ENCODE data around the gene GAMT. TPM values are rescaled to one million over a fixed set of nuclear protein-coding genes. Genes with fewer than 3 reads are reported as not detected.

GAMT gene
- total and polyA plus RNA-seq, 2 of the 13 experiments (the other 11 are each of a cell fraction or from before 2014, with no cell fraction given) = 115 to 124 TPM

DNA sequence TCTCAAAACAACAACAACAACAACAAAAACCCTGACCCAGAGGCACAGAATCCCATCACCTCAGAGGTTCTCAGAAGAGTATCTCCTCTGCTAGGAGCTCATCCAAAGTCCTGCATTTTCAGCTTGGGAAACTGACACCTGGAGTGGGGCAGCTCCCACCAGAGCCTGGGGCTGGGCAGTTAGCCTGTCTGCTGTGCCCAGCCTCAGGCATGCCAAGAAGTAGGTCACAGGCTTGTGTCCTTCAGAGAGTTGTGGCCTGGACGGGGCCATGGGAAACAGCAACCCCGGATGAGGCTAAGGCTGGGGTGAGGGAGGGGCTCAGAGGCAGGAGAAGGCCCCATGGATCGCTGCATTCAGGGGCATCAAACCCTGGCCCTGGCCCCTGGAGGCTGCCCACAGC lies 15.5 kb downstream of the GAMT start:
- H2AFZ ChIP-seq (ENCODE audit: low read length) = no peak overlapping the region
- WGBS (ENCODE audit: low lambda C conversion rate) = 95% methylated on average over 3 of the region's 3 CpGs
- intact Hi-C loops (cut with micrococcal nuclease; ENCODE audit: unreplicated experiment) (no loop called here), in situ Hi-C loops (cut with HindIII; ENCODE audit: extremely low pct_ligation_motif_present, low pct_unique_long_range_greater_than_20kb) (no loop called here)
- no peak for FAIRE-seq
- peaks cover 30% of the 10 kb centered on the region for H3K4me1 ChIP-seq (ENCODE audit: insufficient read depth, low read length)
- H3K36me3 ChIP-seq (replicated peaks in 1 of 2; ENCODE audit: control insufficient read depth in 1 of 2, insufficient read depth in 2 of 2, low read length in 2 of 2) = peaks cover 7 to 24% of the 10 kb centered on the region in 2 experiments; a peak in 4 of 5 replicates
- ChIA-PET CTCF (ENCODE audit: low intra/inter-chr PET ratio, low total read pairs) (no interaction called here), POLR2A (no interaction called here)
- H3K27ac ChIP-seq (ENCODE audit: extremely low read length, insufficient read depth, low read length) = no peak overlapping the region
- no TSS peak for BruUV-seq (replicated peaks)
- H4K20me1 ChIP-seq (ENCODE audit: insufficient read depth, low read length) = no peaks in the 10 kb centered on the region
- TF ChIP-seq FOXA3 (CRISPR knock-in tag; IDR thresholded peaks at IDR 0.05) (no peak), ZNF460 (CRISPR knock-in tag; IDR thresholded peaks at IDR 0.05; ENCODE audit: borderline replicate concordance) (no peak), ZKSCAN1 (IDR thresholded peaks at IDR 0.05; ENCODE audit: low read length) (no peak), MTA3 (CRISPR knock-in tag; IDR thresholded peaks at IDR 0.05) (no peak), RFX5 (IDR thresholded peaks at IDR 0.05; ENCODE audit: low read depth, low read length) (no peak), MIER3 (CRISPR knock-in tag; IDR thresholded peaks at IDR 0.05; ENCODE audit: borderline replicate concordance) (no peak), ZNF44 (CRISPR knock-in tag; IDR thresholded peaks at IDR 0.05) (no peak), KLF12 (CRISPR knock-in tag; IDR thresholded peaks at IDR 0.05; ENCODE audit: borderline replicate concordance) (no peak), ZSCAN30 (CRISPR knock-in tag; IDR thresholded peaks at IDR 0.05) (no peak), TBX3 (IDR thresholded peaks at IDR 0.05; ENCODE audit: borderline replicate concordance) (no peak), SIX4 (CRISPR knock-in tag; IDR thresholded peaks at IDR 0.05) (no peak), ZNF572 (CRISPR knock-in tag; IDR thresholded peaks at IDR 0.05) (no peak)
- TF ChIP-seq, protein P1, sequence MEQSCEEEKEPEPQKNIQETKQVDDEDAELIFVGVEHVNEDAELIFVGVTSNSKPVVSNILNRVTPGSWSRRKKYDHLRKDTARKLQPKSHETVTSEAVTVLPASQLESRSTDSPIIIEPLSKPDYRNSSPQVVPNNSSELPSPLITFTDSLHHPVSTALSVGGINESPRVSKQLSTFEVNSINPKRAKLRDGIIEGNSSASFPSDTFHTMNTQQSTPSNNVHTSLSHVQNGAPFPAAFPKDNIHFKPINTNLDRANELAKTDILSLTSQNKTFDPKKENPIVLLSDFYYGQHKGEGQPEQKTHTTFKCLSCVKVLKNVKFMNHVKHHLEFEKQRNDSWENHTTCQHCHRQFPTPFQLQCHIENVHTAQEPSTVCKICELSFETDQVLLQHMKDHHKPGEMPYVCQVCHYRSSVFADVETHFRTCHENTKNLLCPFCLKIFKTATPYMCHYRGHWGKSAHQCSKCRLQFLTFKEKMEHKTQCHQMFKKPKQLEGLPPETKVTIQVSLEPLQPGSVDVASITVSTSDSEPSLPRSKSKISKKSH (CRISPR knock-in tag; IDR thresholded peaks at IDR 0.05; ENCODE audit: borderline replicate concordance) = no peak
- TF ChIP-seq, protein P2, sequence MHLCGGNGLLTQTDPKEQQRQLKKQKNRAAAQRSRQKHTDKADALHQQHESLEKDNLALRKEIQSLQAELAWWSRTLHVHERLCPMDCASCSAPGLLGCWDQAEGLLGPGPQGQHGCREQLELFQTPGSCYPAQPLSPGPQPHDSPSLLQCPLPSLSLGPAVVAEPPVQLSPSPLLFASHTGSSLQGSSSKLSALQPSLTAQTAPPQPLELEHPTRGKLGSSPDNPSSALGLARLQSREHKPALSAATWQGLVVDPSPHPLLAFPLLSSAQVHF (CRISPR knock-in tag; IDR thresholded peaks at IDR 0.05) = no peak
- H3K27me3 ChIP-seq (ENCODE audit: control insufficient read depth in 1 of 2, insufficient read depth in 2 of 2, low read length in 2 of 2) = no peaks in the 10 kb centered on the region; a peak in 1 of 5 replicates
- no peak overlapping the region for H3K4me2 ChIP-seq (ENCODE audit: low read depth, low read length)
- no peak overlapping the region; a peak in 1 of 6 replicates for H3K4me3 ChIP-seq (replicated peaks in 1 of 3; ENCODE audit: insufficient read depth in 1 of 3, low read depth in 2 of 3, low read length in 3 of 3)
- peaks cover 13% of the 10 kb centered on the region for H3K79me2 ChIP-seq (ENCODE audit: insufficient read depth, low read length)
- no peak overlapping the region for H3K9ac ChIP-seq (ENCODE audit: insufficient read depth, low read depth, low read length)
- no peak for DNase-seq (ENCODE audit: low spot score)
- no peaks in the 10 kb centered on the region for H3K9me3 ChIP-seq (ENCODE audit: low read length)
- no peak for ATAC-seq

All from HepG2 (cell line).